Measurements from ENCODE around the gene RPS24.

DNA sequence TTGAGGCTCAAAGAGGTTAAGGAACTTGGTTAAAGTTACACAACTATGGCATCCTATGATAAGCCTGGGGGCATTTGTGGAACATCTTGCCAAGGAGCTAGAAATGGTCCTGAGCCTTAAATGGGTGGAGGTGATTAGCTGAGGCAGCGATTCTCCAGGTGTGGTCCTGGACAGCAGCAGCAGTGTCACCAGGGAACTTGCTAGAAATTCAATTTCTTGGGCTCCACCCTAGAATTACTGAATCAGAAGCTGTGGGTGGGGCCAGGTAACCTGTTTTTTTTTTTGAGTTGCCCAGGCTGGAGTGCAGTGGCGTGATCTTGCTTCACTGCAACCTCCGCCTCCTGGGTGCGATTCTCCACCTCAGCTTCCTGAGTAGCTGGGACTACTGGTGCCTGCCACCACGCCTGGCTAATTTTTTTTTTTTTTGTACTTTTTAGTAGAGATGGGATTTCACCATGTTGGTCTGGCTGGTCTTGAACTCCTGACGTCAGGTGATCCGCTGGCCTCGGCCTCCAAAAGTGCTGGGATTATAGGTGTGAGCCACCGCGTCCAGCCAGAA, 13.1 kb downstream of the RPS24 start:
- TF ChIP-seq, protein P1, sequence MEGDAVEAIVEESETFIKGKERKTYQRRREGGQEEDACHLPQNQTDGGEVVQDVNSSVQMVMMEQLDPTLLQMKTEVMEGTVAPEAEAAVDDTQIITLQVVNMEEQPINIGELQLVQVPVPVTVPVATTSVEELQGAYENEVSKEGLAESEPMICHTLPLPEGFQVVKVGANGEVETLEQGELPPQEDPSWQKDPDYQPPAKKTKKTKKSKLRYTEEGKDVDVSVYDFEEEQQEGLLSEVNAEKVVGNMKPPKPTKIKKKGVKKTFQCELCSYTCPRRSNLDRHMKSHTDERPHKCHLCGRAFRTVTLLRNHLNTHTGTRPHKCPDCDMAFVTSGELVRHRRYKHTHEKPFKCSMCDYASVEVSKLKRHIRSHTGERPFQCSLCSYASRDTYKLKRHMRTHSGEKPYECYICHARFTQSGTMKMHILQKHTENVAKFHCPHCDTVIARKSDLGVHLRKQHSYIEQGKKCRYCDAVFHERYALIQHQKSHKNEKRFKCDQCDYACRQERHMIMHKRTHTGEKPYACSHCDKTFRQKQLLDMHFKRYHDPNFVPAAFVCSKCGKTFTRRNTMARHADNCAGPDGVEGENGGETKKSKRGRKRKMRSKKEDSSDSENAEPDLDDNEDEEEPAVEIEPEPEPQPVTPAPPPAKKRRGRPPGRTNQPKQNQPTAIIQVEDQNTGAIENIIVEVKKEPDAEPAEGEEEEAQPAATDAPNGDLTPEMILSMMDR (IDR thresholded peaks at IDR 0.05; ENCODE audit: low read length), result no peak
- no peak for TF ChIP-seq EZH2 (optimal IDR thresholded peaks at IDR 0.05; ENCODE audit: low read depth, low read length)

Measured in MM.1S (cell line).